OCI-LY7 (cell line): ENCODE data around the gene CHD5. TPM values are rescaled to one million over a fixed set of nuclear protein-coding genes. Genes with fewer than 3 reads are reported as not detected.

ENCODE experiments used
- BruUV-seq: library from RNA; stranded (reverse); fragments of 400-500 nt; replicated peaks from 2 replicates; lab custom pipeline; 2021; lab: Mats Ljungman, UMichigan
- CTCF ChIA-PET: fragments of 300-600 bp; sonication (Branson Sonifier 250); formaldehyde crosslinking; loops from one replicate; lab custom pipeline; 2022; ENCODE audit warnings: antibody characterized with exemption; ENCODE audit not compliant: unreplicated experiment; lab: Charles Lee
- POLR2A ChIA-PET: fragments of 300-600 bp; sonication (Branson Sonifier 250); formaldehyde crosslinking; loops from one replicate; lab custom pipeline; 2022; ENCODE audit warnings: antibody characterized with exemption; lab: Charles Lee
- DNase-seq: peaks from one replicate; pipeline ENCODE4 v3.0.0-alpha.2; 2015; ENCODE audit warnings: low spot score
- H2AFZ ChIP-seq: fragments of 200-600 bp; sonication (generic), shearing (Covaris generic); 2 replicates; pipeline ENCODE4 v1.6.1; 2014; ENCODE audit warnings: mild to moderate bottlenecking, antibody characterized with exemption, low read length, moderate library complexity
- H3K27ac ChIP-seq: fragments of 200-600 bp; sonication (generic); 2 replicates; pipeline ENCODE4 v1.5.1; 2014; ENCODE audit warnings: mixed run types, low read depth, mild to moderate bottlenecking, moderate library complexity, low read length, inconsistent platforms; ENCODE audit not compliant: poor library complexity, severe bottlenecking
- H3K36me3 ChIP-seq: fragments of 200-600 bp; sonication (generic); 2 replicates; pipeline ENCODE4 v1.6.1; 2014; ENCODE audit warnings: mild to moderate bottlenecking, antibody characterized with exemption, low read length, moderate library complexity, mixed read lengths; ENCODE audit not compliant: insufficient read depth
- H3K4me1 ChIP-seq: fragments of 200-600 bp; sonication (generic); 2 replicates; pipeline ENCODE4 v1.5.1; 2014; ENCODE audit warnings: mild to moderate bottlenecking, low read length; ENCODE audit not compliant: insufficient read depth, poor library complexity, severe bottlenecking
- H3K4me2 ChIP-seq: fragments of 200-600 bp; sonication (generic); 2 replicates; pipeline ENCODE4 v1.6.1; 2014; ENCODE audit warnings: mild to moderate bottlenecking, low read length
- H3K4me3 ChIP-seq: fragments of 200-600 bp; sonication (generic); 2 replicates; pipeline ENCODE4 v1.5.1; 2014; ENCODE audit warnings: mild to moderate bottlenecking, low read depth, low read length; ENCODE audit not compliant: poor library complexity, severe bottlenecking
- H3K79me2 ChIP-seq: fragments of 200-600 bp; sonication (generic); 2 replicates; pipeline ENCODE4 v1.6.1; 2016; ENCODE audit warnings: low read depth, mild to moderate bottlenecking, low read length, moderate library complexity, mixed read lengths; ENCODE audit not compliant: insufficient read depth
- H3K9me2 ChIP-seq: fragments of 200-600 bp; sonication (generic); 2 replicates; pipeline ENCODE4 v1.6.1; 2016; ENCODE audit warnings: mild to moderate bottlenecking, low read length, mixed read lengths; ENCODE audit not compliant: insufficient read depth
- H3K9me3 ChIP-seq: fragments of 200-600 bp; sonication (generic); 2 replicates; pipeline ENCODE4 v1.6.1; 2014; ENCODE audit warnings: mild to moderate bottlenecking, mixed run types, low read length, mixed read lengths
- H4K20me1 ChIP-seq: fragments of 200-600 bp; sonication (generic); 2 replicates; pipeline ENCODE4 v1.6.1; 2014; ENCODE audit warnings: mild to moderate bottlenecking, antibody characterized with exemption, low read length, moderate library complexity, mixed read lengths; ENCODE audit not compliant: insufficient read depth
- CTCF ChIP-seq: fragments of 200-600 bp; sonication (generic); conservative IDR thresholded peaks from 2 replicates; pipeline ENCODE4 v1.5.1; 2014; ENCODE audit warnings: mild to moderate bottlenecking, antibody characterized with exemption, low read length, moderate library complexity, mixed read lengths
- EZH2phosphoT487 ChIP-seq: fragments of 200-600 bp; sonication (generic); IDR thresholded peaks from 2 replicates; pipeline ENCODE4 v1.6.1; 2018; ENCODE audit warnings: low read depth, borderline replicate concordance, mild to moderate bottlenecking, mixed run types, antibody characterized with exemption, low read length, moderate library complexity, mixed read lengths
- intact Hi-C: fragments of 100-400 bp; cut with micrococcal nuclease; formaldehyde crosslinking; loops from one replicate; pipeline ENCODE4 v1.10.0; 2022; ENCODE audit not compliant: unreplicated experiment
- total RNA-seq, 2 experiments: library from RNA; depleted of rRNA in 1 of 2; stranded (reverse); fragments of >200 nt in 1 of 2; shearing (Covaris generic) in 1 of 2; gene quantifications; 2 replicates each; pipeline ENCODE4 v1.2.3, GENCODE V29; 2014 to 2022

CHD5 gene
- total RNA-seq, 2 experiments from 2014 or later = 0.19 to 0.38 TPM

- POLR2A ChIA-PET = no interaction called here
Observed at GRCh38 chr1:6097117-6097595, 83.0 kb downstream of the CHD5 start.

GRCh38 chr1:6096243-6097116 is 83.6 kb downstream of the CHD5 start:
- H3K79me2 ChIP-seq = no peaks in the 10 kb centered on the region
- ChIA-PET POLR2A (no interaction called here), CTCF (interaction anchor here (0.6 kb wide), 1 partner anchor 12 kb away, joined by 3 read pairs; no protein-coding TSS in a partner anchor)
- no peaks in the 10 kb centered on the region for H3K4me1 ChIP-seq
- BruUV-seq = no TSS peak
- H3K9me2 ChIP-seq = no peaks in the 10 kb centered on the region
- H3K4me2 ChIP-seq = no peak overlapping the region
- H3K27ac ChIP-seq = no peak overlapping the region
- H3K9me3 ChIP-seq = no peaks in the 10 kb centered on the region
- TF ChIP-seq EZH2phosphoT487 (no peak), CTCF (no peak)
- DNase-seq = no peak
- H2AFZ ChIP-seq = no peak overlapping the region
- no peak overlapping the region for H3K4me3 ChIP-seq
- intact Hi-C loops = no loop called here
- no peaks in the 10 kb centered on the region for H4K20me1 ChIP-seq
- H3K36me3 ChIP-seq = no peaks in the 10 kb centered on the region

More at GRCh38 chr1:6097117-6097595, 83.0 kb downstream of the CHD5 start:
- Histone ChIP-seq H3K79me2 (no peaks in the 10 kb centered on the region), H3K9me3 (no peaks in the 10 kb centered on the region), H3K36me3 (no peaks in the 10 kb centered on the region), H3K4me3 (no peak overlapping the region), H4K20me1 (no peaks in the 10 kb centered on the region), H3K27ac (no peak overlapping the region), H3K4me1 (no peaks in the 10 kb centered on the region), H2AFZ (no peak overlapping the region), H3K4me2 (no peak overlapping the region), H3K9me2 (no peaks in the 10 kb centered on the region)
- DNase-seq = no peak
- CTCF ChIA-PET = interaction anchor here (0.6 kb wide), 1 partner anchor 12 kb away, joined by 3 read pairs; no protein-coding TSS in a partner anchor
- intact Hi-C loops = no loop called here
- no peak for TF ChIP-seq CTCF
- TF ChIP-seq EZH2phosphoT487 = no peak
- no TSS peak for BruUV-seq
